Esophagus muscularis mucosa (tissue), 4 donors: ENCODE data around the gene PRKRIP1. TPM values are rescaled to one million over a fixed set of nuclear protein-coding genes. Genes with fewer than 3 reads are reported as not detected.

ENCODE experiments used
- DNase-seq: peaks from one replicate; pipeline ENCODE4 v3.0.0-alpha.2; 2017; ENCODE audit errors: extremely low spot score
- H3K27ac ChIP-seq, 4 donors: fragments of 200-600 bp; sonication (generic); replicated peaks in 1 of 4; 1 replicate in 3 of 4; 2 replicates in 1 of 4; pipeline ENCODE4 v1.5.1; 2016 to 2019; ENCODE audit warnings: mild to moderate bottlenecking in 1 of 4
- H3K27me3 ChIP-seq, 4 donors: fragments of 200-600 bp; sonication (generic); one replicate each; pipeline versions ENCODE4 v1.5.1 to v1.6.0; 2016 to 2019
- H3K36me3 ChIP-seq, 4 donors: fragments of 200-600 bp; sonication (generic); one replicate each; pipeline ENCODE4 v1.5.1; 2016 to 2019
- H3K4me1 ChIP-seq, 4 donors: fragments of 200-600 bp; sonication (generic); one replicate each; pipeline ENCODE4 v1.5.1; 2016 to 2019
- H3K4me3 ChIP-seq, 4 donors: fragments of 200-600 bp; sonication (generic); 1 replicate in 2 of 4; 2 replicates in 2 of 4; pipeline ENCODE4 v1.5.1; 2016 to 2019; ENCODE audit warnings: mild to moderate bottlenecking in 4 of 4, moderate library complexity in 1 of 4
- H3K9me3 ChIP-seq, 4 donors: fragments of 200-600 bp; sonication (generic); 1 replicate in 3 of 4; 2 replicates in 1 of 4; pipeline ENCODE4 v1.5.1; 2016 to 2019
- CTCF ChIP-seq, 3 experiments: fragments of 200-600 bp in 2 of 3; fragments of 450-650 bp in 1 of 3; sonication (generic) in 2 of 3; IDR thresholded peaks; one replicate each; pipeline ENCODE4 v1.5.1; 2017 to 2019; ENCODE audit warnings: antibody characterized with exemption in 3 of 3, mild to moderate bottlenecking in 2 of 3, moderate library complexity in 1 of 3
- EP300 ChIP-seq: sonication (generic); formaldehyde crosslinking; IDR thresholded peaks from one replicate; pipeline ENCODE4 v1.6.1; 2017; ENCODE audit warnings: antibody characterized with exemption
- POLR2A ChIP-seq: fragments of 450-650 bp; IDR thresholded peaks from one replicate; pipeline ENCODE4 v1.6.1; 2017; ENCODE audit warnings: antibody characterized with exemption, moderate library complexity, mild to moderate bottlenecking, low read depth
- POLR2AphosphoS5 ChIP-seq, 2 donors: sonication (generic); formaldehyde crosslinking; IDR thresholded peaks; one replicate each; pipeline ENCODE4 v1.6.1; 2017; ENCODE audit warnings: antibody characterized with exemption in 2 of 2
- WGBS: methylation state at CpG from one replicate; pipeline ENCODE4 v1.1.5; 2018; 5-methylcytosine and 5-hydroxymethylcytosine counted together
- intact Hi-C: fragments of 100-400 bp; cut with DNase I; formaldehyde crosslinking; loops from one replicate; pipeline ENCODE4 v1.15.1; 2023
- total RNA-seq, 4 donors: library from RNA; depleted of rRNA; stranded (reverse); fragments of >200 nt; gene quantifications; one replicate each; pipeline versions ENCODE4 v1.1.0 to v1.2.1, GENCODE V29; 2016

Gene PRKRIP1
- total RNA-seq, 4 donors from 2014 or later: 14.7 to 21.6 (median 19.2) TPM

GRCh38 chr7:102410123-102410522 is 14.0 kb downstream of the PRKRIP1 start:
- peaks cover 57 to 99% (median 87%) of the 10 kb centered on the region in 4 donors for H3K36me3 ChIP-seq
- WGBS: 71% methylated on average over 6 of the region's 6 CpGs
- H3K4me1 ChIP-seq: peaks cover 0 to 10% (median 4%) of the 10 kb centered on the region in 4 donors
- TF ChIP-seq POLR2A (no peak), CTCF (IDR thresholded peaks at IDR 0.05) (no peak), EP300 (no peak), POLR2AphosphoS5 (IDR thresholded peaks at IDR 0.05) (no peak)
- no peak overlapping the region for H3K27ac ChIP-seq
- no peaks in the 10 kb centered on the region for H3K9me3 ChIP-seq
- H3K4me3 ChIP-seq: no peak overlapping the region
- H3K27me3 ChIP-seq: no peaks in the 10 kb centered on the region
- DNase-seq: no peak
- intact Hi-C loops: no loop called here

GRCh38 chr7:102410918-102411317 is 14.8 kb downstream of the PRKRIP1 start:
- no peak overlapping the region for H3K27ac ChIP-seq
- peaks cover 50 to 99% (median 87%) of the 10 kb centered on the region in 4 donors for H3K36me3 ChIP-seq
- no peak overlapping the region for H3K4me3 ChIP-seq
- no peak for DNase-seq
- peaks cover 0 to 10% (median 4%) of the 10 kb centered on the region in 4 donors for H3K4me1 ChIP-seq
- no peaks in the 10 kb centered on the region for H3K27me3 ChIP-seq
- over 99% methylated on average over 5 of the region's 5 CpGs for WGBS
- TF ChIP-seq POLR2AphosphoS5 (IDR thresholded peaks at IDR 0.05): no peak
- TF ChIP-seq CTCF (IDR thresholded peaks at IDR 0.05): no peak
- TF ChIP-seq EP300: no peak
- no peak for TF ChIP-seq POLR2A
- intact Hi-C loops: no loop called here
- H3K9me3 ChIP-seq: no peaks in the 10 kb centered on the region

- peaks cover 38 to 99% (median 89%) of the 10 kb centered on the region in 4 donors for H3K36me3 ChIP-seq
- no peak overlapping the region for H3K4me3 ChIP-seq
- no peaks in the 10 kb centered on the region for H3K27me3 ChIP-seq
- H3K27ac ChIP-seq: no peak overlapping the region
- 58% methylated on average over 6 of the region's 6 CpGs for WGBS
- peaks cover 0 to 10% (median 4%) of the 10 kb centered on the region in 4 donors for H3K4me1 ChIP-seq
- intact Hi-C loops: no loop called here
- DNase-seq: no peak
- no peaks in the 10 kb centered on the region for H3K9me3 ChIP-seq
- TF ChIP-seq POLR2A (no peak), POLR2AphosphoS5 (IDR thresholded peaks at IDR 0.05) (peak in 1 of 2 donors; percentile 4), CTCF (IDR thresholded peaks at IDR 0.05) (peak; percentile 19 to 42 (median 27))
These were observed 16.4 kb downstream of the PRKRIP1 start for GRCh38 chr7:102412548-102412947.

- TF ChIP-seq POLR2AphosphoS5 (IDR thresholded peaks at IDR 0.05): no peak
- no peak for TF ChIP-seq EP300
- TF ChIP-seq POLR2A: no peak
- no peak for TF ChIP-seq CTCF (IDR thresholded peaks at IDR 0.05)
- 75% methylated on average over 5 of the region's 5 CpGs for WGBS
- peaks cover 35 to 99% (median 85%) of the 10 kb centered on the region in 4 donors for H3K36me3 ChIP-seq
- H3K4me3 ChIP-seq: no peak overlapping the region
- intact Hi-C loops: no loop called here
- H3K4me1 ChIP-seq: peaks cover 0 to 10% (median 4%) of the 10 kb centered on the region in 4 donors
- no peaks in the 10 kb centered on the region for H3K9me3 ChIP-seq
- no peak for DNase-seq
- H3K27me3 ChIP-seq: no peaks in the 10 kb centered on the region
- H3K27ac ChIP-seq: no peak overlapping the region
These were observed 16.9 kb downstream of the PRKRIP1 start for GRCh38 chr7:102413091-102413490.

DNA sequence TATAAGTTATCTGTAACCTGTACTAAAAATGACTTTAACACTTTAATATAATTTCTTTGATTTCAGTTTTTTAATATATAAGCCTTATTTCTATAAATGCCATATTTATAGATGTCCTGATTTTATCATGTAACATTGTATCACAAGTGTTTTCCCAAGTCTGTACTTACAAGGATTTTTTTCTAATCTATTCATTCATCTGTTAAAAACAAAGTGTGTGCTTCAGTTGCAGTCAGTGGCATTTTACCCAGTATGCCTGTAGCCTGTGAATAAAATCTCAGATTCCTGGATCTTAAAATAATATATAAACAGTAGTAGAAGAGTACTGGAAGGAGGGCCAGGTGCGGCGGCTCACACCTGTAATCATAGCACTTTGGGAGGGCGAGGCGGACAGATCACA is 17.4 kb downstream of the PRKRIP1 start:
- no peak for TF ChIP-seq CTCF (IDR thresholded peaks at IDR 0.05)
- no peak for TF ChIP-seq EP300
- no peak for TF ChIP-seq POLR2AphosphoS5 (IDR thresholded peaks at IDR 0.05)
- no peak for TF ChIP-seq POLR2A

More for the DNA sequence above, 17.4 kb downstream of the PRKRIP1 start:
- no peak overlapping the region for H3K27ac ChIP-seq
- no peaks in the 10 kb centered on the region for H3K9me3 ChIP-seq
- intact Hi-C loops: no loop called here
- H3K36me3 ChIP-seq: peaks cover 33 to 99% (median 84%) of the 10 kb centered on the region in 4 donors
- no peak overlapping the region for H3K4me3 ChIP-seq
- peaks cover 0 to 10% (median 4%) of the 10 kb centered on the region in 4 donors for H3K4me1 ChIP-seq
- 93% methylated on average over 4 of the region's 4 CpGs for WGBS
- no peaks in the 10 kb centered on the region for H3K27me3 ChIP-seq
- DNase-seq: no peak
